Endodermal cell (in vitro differentiated cells): ENCODE measurements around the gene TNIK. TPM values are rescaled to one million over a fixed set of nuclear protein-coding genes. Genes with fewer than 3 reads are reported as not detected.

Experiments
- DNase-seq: peaks from one replicate; pipeline ENCODE4 v3.0.0-alpha.2; 2017
- H3K27ac ChIP-seq: 2 replicates; pipeline ENCODE4 v1.5.1; 2013; ENCODE audit warnings: mild to moderate bottlenecking, low read depth, low read length, moderate library complexity
- H3K27me3 ChIP-seq: 2 replicates; pipeline ENCODE4 v1.6.1; 2013; ENCODE audit warnings: mild to moderate bottlenecking, low read length, moderate library complexity; ENCODE audit not compliant: insufficient read depth, control insufficient read depth, poor library complexity, severe bottlenecking
- H3K36me3 ChIP-seq: 2 replicates; pipeline ENCODE4 v1.7.0; 2013; ENCODE audit warnings: mild to moderate bottlenecking, low read length, moderate library complexity; ENCODE audit not compliant: control insufficient read depth, insufficient read depth
- H3K4me1 ChIP-seq: one replicate; pipeline ENCODE4 v1.7.0; 2013; ENCODE audit warnings: low read length; ENCODE audit not compliant: control insufficient read depth, insufficient read depth
- H3K4me3 ChIP-seq: 2 replicates; pipeline ENCODE4 v1.5.1; 2013; ENCODE audit warnings: mild to moderate bottlenecking, low read length, moderate library complexity
- H3K9ac ChIP-seq: 2 replicates; pipeline ENCODE4 v1.6.1; 2013; ENCODE audit warnings: mild to moderate bottlenecking, low read length, moderate library complexity; ENCODE audit not compliant: poor library complexity, severe bottlenecking; ENCODE audit errors: extremely low read depth
- H3K9me3 ChIP-seq: 2 replicates; pipeline ENCODE4 v1.6.1; 2013; ENCODE audit warnings: mild to moderate bottlenecking, low read length, moderate library complexity; ENCODE audit not compliant: control insufficient read depth
- H3K27ac Mint-ChIP-seq: 2 replicates; pipeline ENCODE4 v1.8.0; 2020; ENCODE audit warnings: mixed read lengths
- H3K27me3 Mint-ChIP-seq: 2 replicates; pipeline ENCODE4 v1.8.0; 2021; ENCODE audit warnings: mild to moderate bottlenecking, mixed read lengths; ENCODE audit not compliant: insufficient read depth
- H3K36me3 Mint-ChIP-seq: 2 replicates; pipeline ENCODE4 v1.8.0; 2020; ENCODE audit warnings: low read depth, mixed read lengths
- H3K4me1 Mint-ChIP-seq: 2 replicates; pipeline ENCODE4 v1.8.0; 2020; ENCODE audit warnings: mixed read lengths
- H3K4me3 Mint-ChIP-seq: 2 replicates; pipeline ENCODE4 v1.8.0; 2020; ENCODE audit warnings: mild to moderate bottlenecking, moderate library complexity, mixed read lengths
- H3K9me3 Mint-ChIP-seq: 2 replicates; pipeline ENCODE4 v1.8.0; 2020; ENCODE audit warnings: mild to moderate bottlenecking, mixed read lengths
- WGBS, 2 experiments: methylation state at CpG; one replicate each; pipeline versions ENCODE4 v1.1.5 to v1.1.7; 2013; ENCODE audit warnings: missing lambda C conversion rate in 2 of 2, mixed read lengths in 1 of 2; ENCODE audit not compliant: insufficient coverage in 1 of 2, insufficient read length in 1 of 2; 5-methylcytosine and 5-hydroxymethylcytosine counted together
- total RNA-seq, 2 donors: library from RNA; stranded (reverse); fragmentation: NEBNext Ultra II Directional in 1 of 2; extraction: Animal tissue kit (Norgen Biotek cat#: 25700) in 1 of 2; gene quantifications; 2 replicates in 1 of 2; 3 replicates in 1 of 2; pipeline ENCODE4 v1.2.1, GENCODE V29; 2021
- TF ChIP-seq, protein P1 (sequence below): fragments of 200-600 bp; sonication (generic); conservative IDR thresholded peaks from 2 replicates; pipeline ENCODE4 v1.5.0; 2021; ENCODE audit warnings: antibody characterized with exemption, mild to moderate bottlenecking

Gene TNIK
- total RNA-seq, 2 donors from 2014 or later = 12.2 to 14.9 TPM

DNA sequence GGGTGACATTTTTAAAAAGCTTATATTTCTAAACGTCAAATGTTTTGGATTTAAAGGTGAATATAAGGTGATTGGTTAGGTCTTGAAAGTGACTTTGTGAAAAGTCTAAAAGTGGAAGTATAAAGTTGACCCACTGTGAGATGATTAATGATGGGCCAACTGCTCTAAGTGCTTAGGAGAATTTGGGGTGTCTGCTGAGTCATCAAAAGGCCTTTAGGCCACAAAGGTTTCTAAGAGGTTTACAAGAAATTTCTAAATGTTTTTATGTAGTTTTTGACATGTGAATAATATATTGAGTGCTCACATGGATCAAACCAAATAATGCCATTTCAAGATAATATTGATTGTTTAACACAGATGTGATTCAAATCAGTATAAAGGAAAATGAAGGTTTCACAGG lies 394.5 kb downstream of the TNIK start:
- no peaks in the 10 kb centered on the region for H3K27me3 ChIP-seq

DNA sequence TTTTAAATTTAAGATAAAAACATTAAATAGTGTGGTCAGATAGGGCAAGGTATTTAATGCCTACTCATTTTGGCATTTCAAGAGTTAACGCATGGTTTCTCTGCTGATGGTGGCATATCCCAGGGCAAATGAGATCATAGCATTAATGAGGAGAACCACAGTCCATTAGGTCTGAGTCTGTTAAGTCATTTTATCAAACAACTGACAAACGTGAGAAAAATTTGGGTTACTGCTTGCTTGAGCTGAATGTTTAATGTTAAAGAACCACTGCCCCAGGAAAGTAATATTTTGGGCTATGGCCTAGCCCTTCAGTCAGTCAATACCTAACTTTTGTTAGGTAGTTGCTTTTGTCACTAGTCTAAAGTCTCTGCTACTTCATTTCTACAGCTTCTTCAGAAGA lies 395.7 kb downstream of the TNIK start:
- DNase-seq = no peak
- Histone ChIP-seq H3K4me3 (no peak overlapping the region), H3K4me1 (no peaks in the 10 kb centered on the region), H3K36me3 (no peaks in the 10 kb centered on the region), H3K9me3 (no peaks in the 10 kb centered on the region), H3K27ac (no peak overlapping the region), H3K27me3 (no peaks in the 10 kb centered on the region), H3K9ac (no peak overlapping the region)
- H3K9me3 Mint-ChIP-seq = no peaks in the 10 kb centered on the region
- peaks cover 11% of the 10 kb centered on the region for H3K4me1 Mint-ChIP-seq
- H3K4me3 Mint-ChIP-seq = no peak overlapping the region
- H3K27me3 Mint-ChIP-seq = no peaks in the 10 kb centered on the region
- H3K36me3 Mint-ChIP-seq = peaks cover 2% of the 10 kb centered on the region
- no peak overlapping the region for H3K27ac Mint-ChIP-seq
- TF ChIP-seq, protein P1, sequence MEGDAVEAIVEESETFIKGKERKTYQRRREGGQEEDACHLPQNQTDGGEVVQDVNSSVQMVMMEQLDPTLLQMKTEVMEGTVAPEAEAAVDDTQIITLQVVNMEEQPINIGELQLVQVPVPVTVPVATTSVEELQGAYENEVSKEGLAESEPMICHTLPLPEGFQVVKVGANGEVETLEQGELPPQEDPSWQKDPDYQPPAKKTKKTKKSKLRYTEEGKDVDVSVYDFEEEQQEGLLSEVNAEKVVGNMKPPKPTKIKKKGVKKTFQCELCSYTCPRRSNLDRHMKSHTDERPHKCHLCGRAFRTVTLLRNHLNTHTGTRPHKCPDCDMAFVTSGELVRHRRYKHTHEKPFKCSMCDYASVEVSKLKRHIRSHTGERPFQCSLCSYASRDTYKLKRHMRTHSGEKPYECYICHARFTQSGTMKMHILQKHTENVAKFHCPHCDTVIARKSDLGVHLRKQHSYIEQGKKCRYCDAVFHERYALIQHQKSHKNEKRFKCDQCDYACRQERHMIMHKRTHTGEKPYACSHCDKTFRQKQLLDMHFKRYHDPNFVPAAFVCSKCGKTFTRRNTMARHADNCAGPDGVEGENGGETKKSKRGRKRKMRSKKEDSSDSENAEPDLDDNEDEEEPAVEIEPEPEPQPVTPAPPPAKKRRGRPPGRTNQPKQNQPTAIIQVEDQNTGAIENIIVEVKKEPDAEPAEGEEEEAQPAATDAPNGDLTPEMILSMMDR = no peak
- 91 to 94% methylated on average over 2 of the region's 2 CpGs for WGBS, 2 experiments

More for the DNA sequence above, 394.5 kb downstream of the TNIK start:
- Histone ChIP-seq H3K9ac (no peak overlapping the region), H3K36me3 (no peaks in the 10 kb centered on the region), H3K4me1 (no peaks in the 10 kb centered on the region), H3K9me3 (no peaks in the 10 kb centered on the region), H3K27ac (no peak overlapping the region), H3K4me3 (no peak overlapping the region)
- peaks cover 2% of the 10 kb centered on the region for H3K36me3 Mint-ChIP-seq
- H3K27ac Mint-ChIP-seq = no peak overlapping the region
- no peaks in the 10 kb centered on the region for H3K9me3 Mint-ChIP-seq
- no peak for DNase-seq
- TF ChIP-seq, protein P1 = no peak
- no peak overlapping the region for H3K4me3 Mint-ChIP-seq
- peaks cover 11% of the 10 kb centered on the region for H3K4me1 Mint-ChIP-seq
- no peaks in the 10 kb centered on the region for H3K27me3 Mint-ChIP-seq
- 91 to 100% methylated on average over 1 of the region's 1 CpG for WGBS, 2 experiments

GRCh38 chr3:171061749-171062148 lies 398.5 kb downstream of the TNIK start:
- 100% methylated on average over 1 of the region's 1 CpG; no CpG with 5 or more reads in 1 of the 2 experiments for WGBS, 2 experiments
- H3K27ac Mint-ChIP-seq = no peak overlapping the region
- no peaks in the 10 kb centered on the region for H3K27me3 Mint-ChIP-seq
- Histone ChIP-seq H3K27me3 (no peaks in the 10 kb centered on the region), H3K4me3 (no peak overlapping the region), H3K27ac (no peak overlapping the region), H3K4me1 (no peaks in the 10 kb centered on the region), H3K9me3 (no peaks in the 10 kb centered on the region), H3K9ac (no peak overlapping the region), H3K36me3 (no peaks in the 10 kb centered on the region)
- DNase-seq = no peak
- peaks cover 2% of the 10 kb centered on the region for H3K36me3 Mint-ChIP-seq
- no peak overlapping the region for H3K4me3 Mint-ChIP-seq
- no peaks in the 10 kb centered on the region for H3K9me3 Mint-ChIP-seq
- TF ChIP-seq, protein P1 = no peak
- peaks cover 11% of the 10 kb centered on the region for H3K4me1 Mint-ChIP-seq
